ENCODE measurements around the gene SH3GL3.

The SH3GL3 gene

DNA sequence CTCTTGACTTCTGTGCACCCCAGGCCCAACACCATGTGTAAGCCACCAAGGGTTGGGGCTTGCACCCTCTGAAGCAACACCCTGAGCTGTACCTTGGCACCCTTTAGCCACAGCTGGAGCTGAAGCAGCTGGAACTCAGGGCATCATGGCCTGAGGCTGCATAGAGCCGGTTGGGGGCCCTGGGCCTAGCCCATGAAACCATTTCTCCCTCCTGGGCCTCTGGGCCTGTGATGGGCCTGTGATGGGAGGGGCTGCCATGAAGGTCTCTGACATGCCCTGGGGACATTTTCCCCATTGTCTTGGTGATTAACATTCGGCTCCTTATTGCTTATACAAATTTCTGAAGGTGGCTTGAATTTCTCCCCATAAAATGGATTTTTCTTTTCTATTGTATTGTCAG, 184.4 kb downstream of the SH3GL3 start:
- no peak for DNase-seq

DNA sequence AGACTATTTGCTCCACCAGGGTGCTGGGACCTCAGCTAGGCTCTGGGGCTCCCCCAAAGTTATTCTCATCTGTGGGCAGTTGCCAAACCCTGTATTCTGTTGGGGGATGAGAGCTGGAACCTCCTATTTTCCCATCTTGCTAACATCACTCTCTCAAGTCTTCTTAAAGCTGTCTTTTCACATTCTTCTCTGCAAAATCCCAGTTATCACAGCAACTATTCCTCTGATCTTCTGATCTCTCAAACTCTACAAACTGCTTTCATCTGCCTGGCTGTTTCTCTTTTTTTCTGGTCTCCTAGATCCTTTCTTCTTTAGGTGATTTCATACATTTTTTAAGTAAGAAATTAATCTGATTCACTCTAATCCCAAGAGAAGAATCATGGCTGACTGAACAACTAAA, 196.1 kb downstream of the SH3GL3 start:
- DNase-seq: no peak

DNA sequence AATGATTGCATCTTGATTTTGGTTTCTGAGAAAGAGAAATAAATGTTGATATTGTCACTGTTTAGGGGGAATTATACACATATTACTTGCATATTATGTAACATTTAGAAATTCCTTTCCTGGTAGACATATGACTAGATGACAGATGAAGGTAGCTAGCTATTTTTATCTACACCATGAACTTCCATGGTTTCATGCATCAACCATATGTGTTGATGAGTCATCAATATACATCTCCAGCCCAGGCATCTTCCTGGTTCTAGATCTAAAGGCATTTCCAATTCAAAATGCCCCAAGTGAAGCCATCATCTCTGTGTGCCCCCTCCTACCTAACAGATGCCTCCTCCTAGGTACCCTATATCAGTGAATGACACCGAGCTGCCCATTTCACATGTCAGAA, 197.3 kb downstream of the SH3GL3 start:
- no peak for DNase-seq

DNA sequence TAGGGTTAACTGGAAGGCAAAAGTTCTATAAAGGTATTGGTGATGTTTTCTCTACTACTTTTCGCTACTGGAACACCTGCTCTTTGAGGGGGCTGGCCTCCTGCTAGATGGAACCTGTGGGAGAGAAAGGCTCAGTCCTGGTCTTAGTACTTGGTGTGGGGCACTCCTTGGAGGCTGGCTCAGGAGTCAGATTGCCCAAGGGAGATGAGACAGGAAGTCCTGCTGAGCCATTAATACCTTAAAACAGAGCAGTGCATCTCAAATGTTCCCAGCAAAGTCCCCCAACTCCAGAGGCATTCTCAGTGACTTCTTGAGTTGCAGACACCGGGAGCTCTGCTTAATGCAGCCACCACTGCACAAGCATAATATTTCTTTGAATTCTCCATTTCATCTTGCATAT, 203.7 kb downstream of the SH3GL3 start:
- no peak for DNase-seq

DNA sequence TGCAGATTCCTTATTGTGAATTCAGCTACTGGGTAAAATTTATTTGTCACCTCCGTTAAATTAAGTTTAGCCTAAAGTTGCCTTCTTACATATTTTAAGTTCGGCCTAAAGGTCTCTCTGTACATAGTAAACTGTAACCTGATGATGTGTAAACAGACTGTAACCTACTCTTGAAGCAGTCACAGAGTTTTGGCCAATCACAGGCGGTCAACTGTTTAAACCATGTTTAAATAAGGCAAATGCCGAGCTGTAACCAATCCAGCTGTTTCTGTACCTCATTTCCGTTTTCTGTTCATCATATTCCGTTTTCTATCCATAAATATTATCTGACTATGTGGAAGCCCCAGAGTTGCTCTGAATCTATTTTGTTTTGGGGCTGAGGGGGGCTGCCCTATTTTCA, 204.4 kb downstream of the SH3GL3 start:
- no peak for DNase-seq

DNA sequence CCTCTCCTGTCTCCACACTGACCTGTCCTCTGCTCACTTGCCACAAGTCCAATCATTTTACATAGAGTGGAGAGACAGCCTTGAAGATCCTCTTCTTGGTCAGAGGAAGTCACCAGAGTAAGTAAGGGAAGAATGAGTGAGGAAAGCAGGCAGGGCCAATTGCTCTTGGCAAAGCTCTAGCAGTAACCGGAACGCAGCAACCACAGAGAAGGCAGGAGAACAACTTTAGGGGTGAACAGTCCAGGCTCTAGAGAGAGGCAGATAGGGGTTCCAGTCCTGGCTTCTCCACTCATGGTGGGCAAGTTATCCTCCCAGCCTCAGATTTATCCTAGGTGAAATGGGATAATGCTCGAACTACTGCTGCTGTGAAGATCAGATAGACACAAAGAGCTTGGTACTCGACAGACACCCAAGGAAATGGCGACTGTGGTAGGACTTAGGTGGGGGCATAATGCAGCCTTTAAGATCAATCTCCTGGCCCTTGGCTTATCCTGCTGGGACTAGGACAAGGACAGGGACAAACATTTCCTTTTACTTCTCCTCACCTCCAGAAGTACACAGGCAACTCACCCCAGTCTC, 205.6 kb downstream of the SH3GL3 start:
- DNase-seq: no peak

DNA sequence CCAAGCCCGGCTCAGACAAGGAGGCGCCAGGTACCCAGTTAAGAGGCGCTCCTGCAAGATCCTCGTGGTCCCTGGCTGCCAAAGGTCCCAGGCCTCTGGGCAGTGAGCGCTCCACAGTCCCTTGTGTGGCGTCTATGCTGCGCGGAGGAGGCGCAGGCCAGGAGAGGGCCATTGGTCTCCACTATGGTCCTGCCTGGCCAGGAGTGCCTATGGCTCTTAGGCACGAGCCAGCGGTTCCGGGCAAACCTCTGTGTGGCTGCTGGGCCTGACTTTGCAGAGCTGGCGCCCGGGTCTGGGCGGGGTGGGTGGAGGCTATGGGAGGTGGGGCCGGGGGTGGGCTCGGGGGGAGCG, 206.1 kb downstream of the SH3GL3 start:
- no peak for DNase-seq

DNA sequence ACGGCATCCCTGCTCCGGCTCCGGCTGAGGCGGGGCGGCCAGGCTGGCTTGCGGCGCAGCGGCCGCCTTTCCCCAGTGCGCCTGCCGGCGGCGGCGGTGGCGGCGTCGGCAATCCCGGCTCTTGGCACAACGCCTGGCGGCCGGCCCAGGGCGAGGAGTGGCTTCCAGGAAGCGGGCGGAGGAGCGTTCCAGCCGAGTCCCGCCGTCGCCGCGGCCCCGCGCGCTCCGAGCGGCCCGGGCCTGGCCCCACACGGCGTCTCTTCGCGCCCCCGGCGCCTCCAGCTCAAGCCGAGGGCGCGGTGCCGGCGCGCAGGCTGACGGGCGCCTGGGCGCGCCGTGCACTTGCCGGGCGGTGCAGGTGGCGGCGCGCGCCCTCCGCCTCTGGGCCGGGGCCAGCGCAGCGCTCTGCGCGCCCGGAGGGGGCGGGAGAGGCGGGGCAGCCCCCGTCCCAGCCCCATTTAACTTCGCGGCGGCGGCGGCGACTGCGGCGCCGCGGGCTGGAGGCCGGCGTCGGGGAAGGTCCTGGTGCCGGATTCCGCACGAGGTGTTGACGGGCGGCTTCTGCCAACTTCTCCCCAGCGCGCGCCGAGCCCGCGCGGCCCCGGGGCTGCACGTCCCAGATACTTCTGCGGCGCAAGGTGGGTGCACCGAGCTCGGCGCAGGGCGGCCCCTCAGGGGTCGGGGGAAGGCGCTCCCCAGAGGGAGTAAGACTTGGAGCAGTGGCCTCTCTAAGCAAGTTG, 206.7 kb downstream of the SH3GL3 start, which contains the start of gene ADAMTSL3:
TSS of gene ADAMTSL3 (plus strand) at position 485 of the 740 bp plus-strand sequence. CDS start 1,639 bp downstream, outside the sequence.
- DNase-seq: no peak

DNA sequence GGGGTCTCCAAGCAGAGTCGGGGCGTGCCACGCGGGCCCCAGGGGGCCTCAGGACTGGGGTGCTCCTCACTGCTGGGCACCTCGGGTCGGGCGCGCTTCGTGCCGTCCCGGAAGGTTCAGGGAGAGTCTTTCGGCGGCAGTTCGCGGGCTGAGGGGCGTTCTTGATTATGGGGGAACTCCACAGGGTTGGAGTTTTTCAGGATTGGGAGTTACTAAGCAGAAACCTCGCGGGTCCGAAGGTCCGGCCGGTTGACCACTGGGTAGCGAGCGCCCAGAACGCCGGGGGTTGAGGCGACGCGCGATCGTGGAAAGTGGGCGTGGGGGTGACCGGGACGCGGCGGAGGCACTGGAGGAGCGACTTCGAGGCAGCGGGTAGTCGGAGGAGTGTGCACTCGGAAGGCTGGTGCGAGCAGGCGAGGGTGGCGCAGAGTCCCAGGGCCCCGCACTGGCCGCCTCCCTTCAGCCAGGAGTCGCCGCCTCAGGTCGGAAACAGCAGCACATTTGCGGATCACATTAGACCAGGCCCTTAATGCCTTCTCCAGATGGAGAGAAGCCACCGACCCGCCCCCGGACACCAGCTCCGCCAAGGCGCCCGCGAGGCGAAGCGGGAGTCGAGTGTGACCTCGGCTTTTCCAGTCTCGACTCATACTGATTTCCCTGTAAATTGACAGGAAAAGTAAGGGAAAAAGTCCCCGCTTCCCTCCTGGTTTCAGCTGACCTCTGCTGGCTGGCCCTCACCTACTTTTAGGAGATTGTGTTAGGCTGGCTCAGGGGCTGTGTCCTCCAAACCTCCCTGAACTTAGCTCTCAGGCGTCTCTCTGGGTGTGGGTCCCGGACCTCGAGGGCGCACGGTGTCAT, 207.5 kb downstream of the SH3GL3 start:
- no peak for DNase-seq

DNA sequence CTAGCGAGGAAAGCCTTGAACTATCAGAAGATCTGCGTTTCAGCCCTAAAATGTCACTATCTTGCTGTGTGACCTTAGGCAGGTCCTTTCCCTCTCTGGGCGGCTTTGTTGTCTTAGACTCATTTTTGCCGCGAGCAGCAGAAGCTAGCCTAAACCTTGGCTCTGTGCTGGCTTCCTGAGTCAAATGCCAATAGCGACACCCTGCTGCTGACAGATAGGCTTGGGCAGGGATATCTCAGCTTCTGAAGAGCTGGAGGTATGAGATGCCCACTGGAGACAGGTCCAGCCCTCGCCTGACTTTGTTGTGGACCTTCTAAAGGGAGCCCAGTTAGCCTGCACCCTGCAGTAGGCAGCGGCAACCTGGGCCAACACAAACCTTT, 208.1 kb downstream of the SH3GL3 start:
- no peak for DNase-seq

DNA sequence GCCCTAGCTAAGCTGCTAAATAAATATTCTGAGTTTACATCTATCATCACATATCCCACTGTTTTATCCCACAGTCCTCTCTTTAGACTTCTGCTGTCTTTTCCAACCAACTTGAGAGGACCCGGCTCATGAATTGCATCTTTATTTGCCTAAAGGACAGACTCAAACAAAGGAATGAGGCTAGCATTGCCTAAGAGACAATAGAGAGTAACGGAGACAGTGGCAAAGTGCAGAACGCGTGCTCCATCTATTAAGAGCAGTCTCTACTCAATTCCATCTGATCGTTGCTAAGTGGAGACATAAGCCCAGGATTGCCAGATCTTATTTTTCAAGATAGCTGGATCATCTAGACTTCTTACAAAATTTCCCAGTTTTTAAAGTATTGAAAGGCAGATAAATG, 209.1 kb downstream of the SH3GL3 start:
- DNase-seq: no peak

DNA sequence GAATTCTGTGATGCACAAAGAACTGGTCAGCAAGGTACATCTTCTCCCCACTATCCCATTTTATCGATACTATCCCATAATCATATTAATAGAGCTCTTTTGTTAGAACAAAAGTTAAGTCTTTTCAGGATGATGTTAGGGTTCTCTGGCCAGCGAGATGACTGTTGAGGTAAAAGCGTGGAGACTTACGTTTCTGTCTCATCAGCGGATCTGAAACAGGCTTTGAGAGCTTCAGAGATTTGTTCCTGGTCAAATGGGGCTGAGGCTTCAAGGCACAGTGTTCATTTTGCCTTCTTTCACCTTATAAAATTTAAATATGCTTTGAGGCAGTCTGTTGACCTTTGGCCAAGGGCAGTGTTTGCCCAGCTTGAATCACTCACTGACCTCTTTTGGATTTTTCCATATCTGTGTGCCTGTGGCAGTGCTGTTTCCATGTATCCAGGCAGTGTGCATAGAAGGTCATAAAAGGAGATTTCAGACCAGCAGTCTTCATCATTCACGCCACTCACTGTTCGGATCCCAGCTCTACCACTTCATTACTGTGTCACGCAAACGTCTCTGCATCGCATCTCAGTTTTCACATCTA, 209.9 kb downstream of the SH3GL3 start:
- DNase-seq: no peak

DNA sequence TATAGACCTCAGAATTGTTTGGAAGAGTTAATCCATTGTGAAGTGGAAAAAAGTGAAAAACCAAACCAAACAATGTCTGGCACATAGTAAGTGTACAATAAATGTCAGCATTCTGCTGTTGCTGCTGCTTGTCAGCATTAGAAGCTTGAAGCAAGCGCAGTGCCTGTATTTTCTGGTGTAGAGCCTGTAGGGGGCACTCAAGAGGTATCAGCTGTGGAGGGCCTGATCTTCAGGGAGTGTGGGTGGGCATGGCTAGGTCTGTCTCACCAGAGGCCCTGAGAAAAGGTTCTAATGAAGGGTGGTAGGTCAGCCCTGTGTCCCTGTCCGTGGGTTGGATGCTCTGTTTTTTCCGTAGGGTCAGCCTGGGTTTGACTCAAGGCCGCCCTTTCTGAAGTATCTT, 210.4 kb downstream of the SH3GL3 start:
- no peak for DNase-seq

DNA sequence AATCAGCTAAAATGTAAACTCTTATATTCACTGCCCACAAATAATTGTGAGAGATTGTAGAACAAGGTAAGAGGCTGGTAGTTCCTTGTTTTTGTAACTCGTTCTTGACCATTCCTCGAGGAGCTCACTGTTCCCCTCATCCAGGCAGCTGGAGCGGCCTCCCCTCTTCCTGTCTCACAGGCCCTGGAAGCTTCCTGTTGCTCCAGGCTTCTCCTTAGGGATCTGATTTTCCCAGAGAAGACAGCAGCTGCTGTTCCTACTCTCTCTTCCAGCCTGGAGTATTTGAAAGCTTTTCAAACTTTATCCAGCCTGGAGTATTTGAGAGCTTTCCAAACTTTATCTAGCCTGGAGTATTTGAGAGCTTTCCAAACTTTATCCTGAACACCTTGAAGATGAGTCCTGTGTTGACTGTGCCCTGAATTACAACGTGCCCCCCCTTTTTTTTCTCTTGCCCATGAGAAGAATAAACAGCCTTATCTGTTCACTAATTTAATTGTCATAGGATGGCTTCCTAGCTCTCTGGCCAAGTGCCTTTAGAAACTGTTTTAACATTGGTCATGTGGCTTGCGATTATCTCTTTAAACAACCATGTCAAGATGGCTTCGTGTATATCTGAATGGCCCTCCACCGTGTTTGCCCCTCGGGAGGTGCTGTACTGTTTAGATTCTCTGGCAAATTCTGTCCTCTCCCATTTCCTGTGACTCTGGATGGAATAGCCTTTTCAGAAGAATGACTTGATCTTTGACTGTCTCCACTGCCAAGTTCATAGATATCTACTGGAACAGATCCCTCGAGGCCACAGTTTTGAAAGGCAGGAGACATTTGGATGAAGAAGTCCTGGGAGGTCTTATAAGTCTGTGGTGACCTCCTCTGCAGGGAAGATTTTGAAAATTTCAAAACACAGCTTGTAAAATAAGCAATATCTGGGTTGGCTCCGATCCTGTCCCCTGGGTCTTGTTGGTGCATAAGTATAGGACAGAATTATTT, 211.6 kb downstream of the SH3GL3 start:
- DNase-seq: no peak

DNA sequence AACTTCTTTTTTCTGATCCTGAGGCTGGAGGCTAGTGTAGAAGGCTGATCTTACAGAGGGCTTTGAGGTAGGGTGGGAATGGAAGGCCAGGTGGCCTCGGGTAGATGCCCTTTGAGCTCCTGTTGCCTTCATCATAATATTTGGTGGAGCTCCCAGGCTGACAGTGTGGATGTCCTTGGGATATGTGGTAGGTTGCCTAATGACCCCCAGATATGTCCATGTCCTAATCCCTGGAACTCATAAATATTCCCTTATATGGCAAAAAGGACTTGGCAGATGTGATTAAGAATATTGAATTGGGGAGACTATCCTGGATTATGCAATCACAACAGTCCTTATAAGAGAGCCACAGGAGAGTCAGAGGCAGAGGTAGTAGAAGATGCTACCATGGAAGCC, 212.3 kb downstream of the SH3GL3 start:
- no peak for DNase-seq

DNA sequence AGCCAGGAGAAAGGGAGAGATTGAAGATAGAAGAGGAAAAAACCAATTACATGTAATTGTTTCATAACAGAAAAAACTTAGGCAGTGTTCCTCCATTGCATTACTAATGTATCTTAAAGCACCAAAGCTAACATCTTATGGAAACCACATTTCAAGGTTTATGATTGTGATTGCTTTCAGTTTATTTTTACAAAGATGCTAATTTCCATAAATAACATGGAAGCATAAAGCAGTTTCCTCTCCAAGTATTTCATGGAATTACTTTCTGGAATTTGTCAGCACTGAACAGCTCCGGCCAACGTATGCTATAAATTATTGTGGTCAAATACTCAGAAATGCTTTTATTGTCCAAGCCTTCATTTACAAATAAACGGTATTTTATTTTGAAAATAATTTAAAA, 218.3 kb downstream of the SH3GL3 start:
- DNase-seq: no peak
